ENCODE data around the gene OR51B4. TPM values are rescaled to one million over a fixed set of nuclear protein-coding genes. Genes with fewer than 3 reads are reported as not detected.

OR51B4 gene
- total RNA-seq, 1 experiment from 2014 or later = not detected

DNA sequence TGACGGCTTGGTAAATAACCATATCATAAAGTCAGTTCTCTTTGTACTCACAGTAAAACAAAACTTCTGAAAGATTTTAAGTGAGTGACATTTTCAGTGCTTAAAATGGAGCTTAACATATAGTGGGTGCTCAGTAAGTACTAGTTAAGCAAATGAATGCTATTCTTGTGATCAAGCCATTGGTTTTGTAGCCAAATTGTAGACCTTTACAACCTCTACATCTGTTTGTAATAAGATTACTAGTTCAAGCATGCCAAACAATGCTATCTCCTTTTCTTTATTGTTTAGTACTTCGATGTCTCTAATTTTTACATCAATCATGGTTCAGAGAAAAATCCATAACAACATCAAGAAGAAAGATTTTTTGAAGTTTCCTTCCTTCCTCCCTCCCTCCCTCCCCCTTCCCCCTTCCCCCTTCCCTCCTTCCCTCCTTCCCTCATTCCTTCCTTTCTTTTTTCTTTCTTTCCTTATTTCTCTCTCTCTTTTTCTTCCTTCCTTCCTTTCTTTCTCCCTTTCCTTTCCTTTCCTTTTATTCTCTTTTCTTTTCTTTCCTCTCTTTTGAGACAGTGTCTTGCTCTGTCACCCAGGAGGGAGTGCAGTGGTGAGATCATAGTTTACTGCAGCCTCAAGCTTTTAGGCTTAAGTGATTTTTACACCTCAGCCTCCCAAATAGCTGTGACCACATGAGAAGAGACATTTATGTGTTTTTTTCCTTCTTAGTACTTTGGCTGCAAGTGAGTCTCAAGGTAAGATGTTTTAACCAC, 5.7 kb upstream of the OR51B4 start:
- H3K4ac ChIP-seq (ENCODE audit: low read depth, low read length) = no peak overlapping the region
- H3T11ph ChIP-seq (ENCODE audit: low read length) = no peak overlapping the region
- no peak overlapping the region for H4K5ac ChIP-seq (ENCODE audit: insufficient read length, low read depth, low read length)
- no peak overlapping the region for H4K91ac ChIP-seq (ENCODE audit: insufficient read length, low read depth, low read length)
- Mint-ChIP-seq H3K36me3 (ENCODE audit: insufficient read depth in 1 of 3, low read depth in 3 of 3) (no peaks in the 10 kb centered on the region), H3K4me1 (no peaks in the 10 kb centered on the region), H3K4me3 (no peak overlapping the region), H3K27me3 (ENCODE audit: low read depth) (no peaks in the 10 kb centered on the region), H3K9me3 (no peaks in the 10 kb centered on the region), H3K27ac (no peak overlapping the region)
- no peak overlapping the region for H3K14ac ChIP-seq (ENCODE audit: insufficient read depth, low read length)
- H3K79me1 ChIP-seq (ENCODE audit: insufficient read depth, low read depth, low read length, poor library complexity, severe bottlenecking) = no peaks in the 10 kb centered on the region
- H3K4me2 ChIP-seq (ENCODE audit: insufficient read depth, insufficient read length, low read length) = no peak overlapping the region
- no CpG with 5 or more reads among the region's 2 CpGs for WGBS (ENCODE audit: extremely low coverage, insufficient read length, low lambda C conversion rate)
- TF ChIP-seq CTCF (conservative IDR thresholded peaks at IDR 0.05) = no peak
- H2BK120ac ChIP-seq (ENCODE audit: low read depth, low read length, poor library complexity, severe bottlenecking) = no peak overlapping the region
- no peaks in the 10 kb centered on the region for H3K79me2 ChIP-seq (ENCODE audit: insufficient read depth, low read length)
- no peaks in the 10 kb centered on the region for H4K20me1 ChIP-seq (ENCODE audit: control insufficient read depth, insufficient read depth, insufficient read length)
- H3K9me3 ChIP-seq (ENCODE audit: control insufficient read depth, low read depth, low read length) = no peaks in the 10 kb centered on the region
- DNase-seq = no peak
- no peaks in the 10 kb centered on the region for H3K23me2 ChIP-seq (ENCODE audit: insufficient read length, low read depth, low read length, poor library complexity, severe bottlenecking)
- no peak overlapping the region for H2BK20ac ChIP-seq (ENCODE audit: low read depth, low read length, poor library complexity, severe bottlenecking)
- no peak overlapping the region for H3K27ac ChIP-seq (ENCODE audit: insufficient read length, low read depth, low read length)
- H2BK5ac ChIP-seq (ENCODE audit: insufficient read length, low read length) = no peak overlapping the region
- no peak overlapping the region for H4K8ac ChIP-seq (replicated peaks; ENCODE audit: insufficient read length, low read depth, low read length)
- H2AFZ ChIP-seq (ENCODE audit: low read length) = no peak overlapping the region
- H3K4me1 ChIP-seq (ENCODE audit: insufficient read depth, low read length) = no peaks in the 10 kb centered on the region
- no peak overlapping the region for H3K18ac ChIP-seq (ENCODE audit: insufficient read length, low read depth, low read length)
- H3K56ac ChIP-seq (ENCODE audit: insufficient read length, low read depth, low read length) = no peak overlapping the region
- H3K23ac ChIP-seq (ENCODE audit: insufficient read length, low read depth, low read length) = no peak overlapping the region
- H2AK5ac ChIP-seq (ENCODE audit: insufficient read length, low read length) = no peak overlapping the region
- H3K27me3 ChIP-seq (ENCODE audit: insufficient read depth, low read length) = no peaks in the 10 kb centered on the region
- no peak overlapping the region for H2BK15ac ChIP-seq (ENCODE audit: low read depth, low read length)
- H3K9ac ChIP-seq (ENCODE audit: extremely low read depth, insufficient read length, low read length) = no peak overlapping the region
- H2BK12ac ChIP-seq (ENCODE audit: insufficient read length, low read depth, low read length) = no peak overlapping the region

Measured in H9 (cell line).